ENCODE data around the gene TECTA. TPM values are rescaled to one million over a fixed set of nuclear protein-coding genes. Genes with fewer than 3 reads are reported as not detected.

The TECTA gene
- polyA plus RNA-seq, 3 donors, result 0.45 TPM; not detected in 2

GRCh38 chr11:121134741-121135312, 33.8 kb downstream of the TECTA start:
- WGBS (ENCODE audit: insufficient coverage), result 92% methylated on average over 6 of the region's 10 CpGs
- intact Hi-C loops (cut with micrococcal nuclease), result no loop called here
- no peak overlapping the region for H3K27ac ChIP-seq (ENCODE audit: low read depth in 1 of 2, low read length in 2 of 2)
- Mint-ChIP-seq H3K27me3 (ENCODE audit: low read depth in 3 of 3) (peaks cover 0 to 4% (median 2%) of the 10 kb centered on the region in 3 donors), H3K27ac (no peak overlapping the region), H3K4me1 (no peaks in the 10 kb centered on the region), H3K9me3 (peaks cover 0 to 3% (median 0%) of the 10 kb centered on the region in 7 donors), H3K36me3 (no peaks in the 10 kb centered on the region), H3K4me3 (no peak overlapping the region)
- H3K27me3 ChIP-seq (ENCODE audit: control insufficient read depth in 2 of 2, insufficient read depth in 2 of 2, low read length in 2 of 2), result no peaks in the 10 kb centered on the region
- no peaks in the 10 kb centered on the region for H3K79me2 ChIP-seq (ENCODE audit: insufficient read depth, low read length)
- no peak overlapping the region for H3K9ac ChIP-seq (ENCODE audit: insufficient read depth, low read length, poor library complexity, severe bottlenecking)
- H3K4me1 ChIP-seq (ENCODE audit: control insufficient read depth in 1 of 2, insufficient read depth in 2 of 2, low read length in 2 of 2), result no peaks in the 10 kb centered on the region
- no peak for DNase-seq
- no peaks in the 10 kb centered on the region for H4K20me1 ChIP-seq (ENCODE audit: insufficient read depth, low read length)
- H3K4me3 ChIP-seq (replicated peaks in 1 of 3; ENCODE audit: low read depth in 2 of 3, low read length in 3 of 3), result no peak overlapping the region
- no peak overlapping the region for H3K4me2 ChIP-seq (replicated peaks; ENCODE audit: extremely low read depth, low read length, poor library complexity, severe bottlenecking)
- no peak overlapping the region for H2AFZ ChIP-seq (ENCODE audit: insufficient read depth, low read depth, low read length, poor library complexity, severe bottlenecking)
- TF ChIP-seq CTCF (IDR thresholded peaks at IDR 0.05), result no peak
- H3K9me3 ChIP-seq (replicated peaks in 1 of 2; ENCODE audit: control insufficient read depth in 1 of 2, insufficient read depth in 1 of 2, low read length in 2 of 2), result no peaks in the 10 kb centered on the region
- no peaks in the 10 kb centered on the region for H3K36me3 ChIP-seq (replicated peaks in 1 of 2; ENCODE audit: control insufficient read depth in 1 of 2, insufficient read depth in 2 of 2, low read length in 2 of 2)

DNA sequence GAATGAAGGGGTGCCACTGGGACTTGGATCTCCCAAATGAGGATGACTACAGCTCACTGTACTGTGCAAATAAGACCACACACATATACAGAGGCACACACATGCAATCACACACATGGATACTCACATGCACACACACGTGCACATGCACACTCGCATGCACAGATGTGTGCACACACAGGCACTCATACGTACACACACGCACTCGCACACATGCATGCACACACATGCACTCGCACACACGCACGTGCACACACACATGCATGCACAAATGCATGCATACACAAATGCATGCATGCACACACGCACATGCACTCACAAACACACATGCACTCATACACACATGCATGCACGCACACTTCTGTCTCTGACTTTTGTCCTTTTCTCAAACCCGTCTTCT, 36.0 kb downstream of the TECTA start:
- Histone ChIP-seq H3K9me3 (replicated peaks in 1 of 2; ENCODE audit: control insufficient read depth in 1 of 2, insufficient read depth in 1 of 2, low read length in 2 of 2) (no peaks in the 10 kb centered on the region), H4K20me1 (ENCODE audit: insufficient read depth, low read length) (no peaks in the 10 kb centered on the region), H3K4me1 (ENCODE audit: control insufficient read depth in 1 of 2, insufficient read depth in 2 of 2, low read length in 2 of 2) (no peaks in the 10 kb centered on the region), H3K4me3 (replicated peaks in 1 of 3; ENCODE audit: low read depth in 2 of 3, low read length in 3 of 3) (no peak overlapping the region), H3K27me3 (ENCODE audit: control insufficient read depth in 2 of 2, insufficient read depth in 2 of 2, low read length in 2 of 2) (no peaks in the 10 kb centered on the region), H3K4me2 (replicated peaks; ENCODE audit: extremely low read depth, low read length, poor library complexity, severe bottlenecking) (no peak overlapping the region), H3K27ac (ENCODE audit: low read depth in 1 of 2, low read length in 2 of 2) (no peak overlapping the region), H3K79me2 (ENCODE audit: insufficient read depth, low read length) (no peaks in the 10 kb centered on the region), H3K9ac (ENCODE audit: insufficient read depth, low read length, poor library complexity, severe bottlenecking) (no peak overlapping the region), H2AFZ (ENCODE audit: insufficient read depth, low read depth, low read length, poor library complexity, severe bottlenecking) (no peak overlapping the region), H3K36me3 (replicated peaks in 1 of 2; ENCODE audit: control insufficient read depth in 1 of 2, insufficient read depth in 2 of 2, low read length in 2 of 2) (no peaks in the 10 kb centered on the region)
- H3K36me3 Mint-ChIP-seq, result no peaks in the 10 kb centered on the region
- DNase-seq, result no peak
- no peak overlapping the region for H3K27ac Mint-ChIP-seq
- no peak overlapping the region for H3K4me3 Mint-ChIP-seq
- H3K4me1 Mint-ChIP-seq, result no peaks in the 10 kb centered on the region
- no peak for TF ChIP-seq CTCF (IDR thresholded peaks at IDR 0.05)
- intact Hi-C loops (cut with micrococcal nuclease), result no loop called here
- peaks cover 0 to 3% (median 0%) of the 10 kb centered on the region in 7 donors for H3K9me3 Mint-ChIP-seq
- 91% methylated on average over 11 of the region's 11 CpGs for WGBS (ENCODE audit: insufficient coverage)
- peaks cover 1 to 5% (median 4%) of the 10 kb centered on the region in 3 donors for H3K27me3 Mint-ChIP-seq (ENCODE audit: low read depth in 3 of 3)

Measured in CD14-positive monocyte (primary cell).